ENCODE results near the gene CDC42BPA.

GRCh38 chr1:227356620-227357146, 38.4 kb upstream of the CDC42BPA start:
- TF ChIP-seq CTCF (conservative IDR thresholded peaks at IDR 0.05 in 1 of 2, IDR thresholded peaks at IDR 0.05 in 1 of 2; ENCODE audit: extremely low read depth in 1 of 2, insufficient read depth in 1 of 2, low read depth in 1 of 2, low read length in 2 of 2) (no peak), EZH2 (IDR thresholded peaks at IDR 0.05; ENCODE audit: borderline replicate concordance, low read length) (no peak)

Data from mammary epithelial cell (primary cell).